Measurements from ENCODE around the gene CDH23. TPM values are rescaled to one million over a fixed set of nuclear protein-coding genes. Genes with fewer than 3 reads are reported as not detected.

The CDH23 gene
- total and polyA plus RNA-seq, 10 of the 15 experiments (the other 5 are each of a cell fraction or from before 2014, with no cell fraction given) = 0.09 to 0.40 (median 0.15) TPM; not detected in 1

DNA sequence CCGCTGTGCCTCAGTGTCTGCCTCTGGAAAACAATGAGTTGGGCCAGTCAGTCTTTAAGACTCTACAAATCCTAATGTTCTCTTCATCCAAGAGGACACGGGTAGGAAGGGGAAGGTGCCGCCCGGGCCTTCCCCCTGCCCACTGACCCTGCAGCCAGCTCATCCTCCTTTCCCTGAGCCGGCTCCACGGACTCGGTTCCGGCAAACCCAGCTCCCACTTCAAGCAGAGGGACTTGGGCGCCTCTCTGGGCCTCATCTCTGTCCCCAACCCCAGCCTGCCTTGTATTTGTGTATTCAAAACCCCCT, 227.2 kb downstream of the CDH23 start:
- RAD21 ChIA-PET (ENCODE audit: unreplicated experiment) = no interaction called here
- Histone ChIP-seq H3K79me2 (ENCODE audit: control insufficient read depth, insufficient read depth, low read length) (no peaks in the 10 kb centered on the region), H3K27me3 (replicated peaks in 1 of 2; ENCODE audit: control insufficient read depth in 2 of 2, insufficient read depth in 2 of 2, low read length in 1 of 2) (peaks cover 0 to 10% of the 10 kb centered on the region in 2 experiments), H3K4me1 (ENCODE audit: control insufficient read depth, insufficient read depth, low read length) (peaks cover 12% of the 10 kb centered on the region), H3K27ac (ENCODE audit: control insufficient read depth, insufficient read depth) (no peak overlapping the region), H3K4me3 (no peak overlapping the region), H3K4me2 (ENCODE audit: control insufficient read depth, insufficient read depth) (no peak overlapping the region), H3K9ac (ENCODE audit: control insufficient read depth, insufficient read depth, low read length) (no peak overlapping the region), H3K9me3 (replicated peaks; ENCODE audit: control insufficient read depth, insufficient read depth, low read length) (no peaks in the 10 kb centered on the region), H4K20me1 (ENCODE audit: control insufficient read depth, insufficient read depth) (no peaks in the 10 kb centered on the region), H3K36me3 (ENCODE audit: control insufficient read depth in 2 of 2, insufficient read depth in 2 of 2, low read length in 1 of 2) (no peaks in the 10 kb centered on the region), H2AFZ (ENCODE audit: control insufficient read depth, low read depth, low read length) (no peak overlapping the region)
- DNase-seq (ENCODE audit: low read depth, low spot score) (no peak), FAIRE-seq (no peak), ATAC-seq (no peak)
- SMC1A ChIA-PET (ENCODE audit: uncharacterized antibody, unreplicated experiment) = no interaction called here
- POLR2A ChIA-PET = no interaction called here
- 57% methylated on average over 9 of the region's 9 CpGs for WGBS (ENCODE audit: insufficient coverage, insufficient replicate concordance, low lambda C conversion rate, missing lambda C conversion rate)
- intact Hi-C loops (cut with micrococcal nuclease; ENCODE audit: unreplicated experiment) (no loop called here), in situ Hi-C loops (cut with MboI) (no loop called here)
- CTCF ChIA-PET = interaction anchor here (1.0 to 1.3 kb wide), 2 partner anchors 23 to 425 kb away, joined by 3 read pairs; no protein-coding TSS in a partner anchor
- BruUV-seq (replicated peaks) = no TSS peak
- TF ChIP-seq POLR2AphosphoS2 (IDR thresholded peaks at IDR 0.05; ENCODE audit: low read depth, low read length) (no peak), BRCA1 (IDR thresholded peaks at IDR 0.05; ENCODE audit: low read depth, low read length) (no peak), BMI1 (IDR thresholded peaks at IDR 0.05; ENCODE audit: borderline replicate concordance) (no peak), CREM (IDR thresholded peaks at IDR 0.05; ENCODE audit: low read depth) (no peak), IRF3 (IDR thresholded peaks at IDR 0.05) (no peak), RCOR1 (conservative IDR thresholded peaks at IDR 0.05; ENCODE audit: low read depth, low read length) (no peak), SREBF1 (IDR thresholded peaks at IDR 0.05; ENCODE audit: low read length) (no peak), SUZ12 (IDR thresholded peaks at IDR 0.05; ENCODE audit: unreplicated experiment) (no peak), ZNF24 (IDR thresholded peaks at IDR 0.05) (no peak), SUPT20H (IDR thresholded peaks at IDR 0.05; ENCODE audit: borderline replicate concordance, control insufficient read depth, low read depth, low read length) (no peak), RUNX3 (IDR thresholded peaks at IDR 0.05; ENCODE audit: low read length) (no peak), TARDBP (IDR thresholded peaks at IDR 0.05; ENCODE audit: borderline replicate concordance) (no peak), EGR1 (IDR thresholded peaks at IDR 0.05; ENCODE audit: borderline replicate concordance in 1 of 2, low read depth in 2 of 2, low read length in 2 of 2) (no peak), HDAC2 (IDR thresholded peaks at IDR 0.05) (no peak), IRF5 (IDR thresholded peaks at IDR 0.05; ENCODE audit: borderline replicate concordance) (no peak)
- TF ChIP-seq, protein P1, sequence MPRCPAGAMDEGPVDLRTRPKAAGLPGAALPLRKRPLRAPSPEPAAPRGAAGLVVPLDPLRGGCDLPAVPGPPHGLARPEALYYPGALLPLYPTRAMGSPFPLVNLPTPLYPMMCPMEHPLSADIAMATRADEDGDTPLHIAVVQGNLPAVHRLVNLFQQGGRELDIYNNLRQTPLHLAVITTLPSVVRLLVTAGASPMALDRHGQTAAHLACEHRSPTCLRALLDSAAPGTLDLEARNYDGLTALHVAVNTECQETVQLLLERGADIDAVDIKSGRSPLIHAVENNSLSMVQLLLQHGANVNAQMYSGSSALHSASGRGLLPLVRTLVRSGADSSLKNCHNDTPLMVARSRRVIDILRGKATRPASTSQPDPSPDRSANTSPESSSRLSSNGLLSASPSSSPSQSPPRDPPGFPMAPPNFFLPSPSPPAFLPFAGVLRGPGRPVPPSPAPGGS (IDR thresholded peaks at IDR 0.05; ENCODE audit: borderline replicate concordance, insufficient read depth, low read depth, low read length, poor library complexity, severe bottlenecking) = no peak
- TF ChIP-seq, protein P2, sequence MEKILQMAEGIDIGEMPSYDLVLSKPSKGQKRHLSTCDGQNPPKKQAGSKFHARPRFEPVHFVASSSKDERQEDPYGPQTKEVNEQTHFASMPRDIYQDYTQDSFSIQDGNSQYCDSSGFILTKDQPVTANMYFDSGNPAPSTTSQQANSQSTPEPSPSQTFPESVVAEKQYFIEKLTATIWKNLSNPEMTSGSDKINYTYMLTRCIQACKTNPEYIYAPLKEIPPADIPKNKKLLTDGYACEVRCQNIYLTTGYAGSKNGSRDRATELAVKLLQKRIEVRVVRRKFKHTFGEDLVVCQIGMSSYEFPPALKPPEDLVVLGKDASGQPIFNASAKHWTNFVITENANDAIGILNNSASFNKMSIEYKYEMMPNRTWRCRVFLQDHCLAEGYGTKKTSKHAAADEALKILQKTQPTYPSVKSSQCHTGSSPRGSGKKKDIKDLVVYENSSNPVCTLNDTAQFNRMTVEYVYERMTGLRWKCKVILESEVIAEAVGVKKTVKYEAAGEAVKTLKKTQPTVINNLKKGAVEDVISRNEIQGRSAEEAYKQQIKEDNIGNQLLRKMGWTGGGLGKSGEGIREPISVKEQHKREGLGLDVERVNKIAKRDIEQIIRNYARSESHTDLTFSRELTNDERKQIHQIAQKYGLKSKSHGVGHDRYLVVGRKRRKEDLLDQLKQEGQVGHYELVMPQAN (conservative IDR thresholded peaks at IDR 0.05) = no peak

Measured in GM12878 (cell line).